Urinary bladder (tissue), 4 donors: ENCODE data around the gene LRCOL1. TPM values are rescaled to one million over a fixed set of nuclear protein-coding genes. Genes with fewer than 3 reads are reported as not detected.
A peak's percentile ranks its signal among the peaks of the same experiment; 100 is the strongest.

Experiments
- DNase-seq: peaks from one replicate; pipeline ENCODE4 v3.0.0-alpha.2; 2015; ENCODE audit errors: extremely low spot score
- H3K27ac ChIP-seq: one replicate; pipeline ENCODE4 v1.5.1; 2013; ENCODE audit warnings: low read depth, mild to moderate bottlenecking, moderate library complexity
- H3K36me3 ChIP-seq: one replicate; pipeline ENCODE4 v1.6.1; 2013; ENCODE audit warnings: mild to moderate bottlenecking, moderate library complexity; ENCODE audit not compliant: insufficient read depth
- H3K4me1 ChIP-seq: one replicate; pipeline ENCODE4 v1.6.1; 2013; ENCODE audit warnings: mild to moderate bottlenecking, moderate library complexity; ENCODE audit not compliant: insufficient read depth
- H3K4me3 ChIP-seq: one replicate; pipeline ENCODE4 v1.5.1; 2013; ENCODE audit warnings: low read depth, low read length
- WGBS: extraction: QIAGEN DNeasy Blood & Tissue Kit; methylation state at CpG from one replicate; pipeline ENCODE4 v1.1.7; 2013; 5-methylcytosine and 5-hydroxymethylcytosine counted together
- polyA plus RNA-seq: library from polyadenylated mRNA; stranded (reverse); fragments of 200-250 nt; gene quantifications from one replicate; pipeline ENCODE4 v1.2.3, GENCODE V29; 2013
- total RNA-seq: library from RNA; depleted of rRNA; stranded (reverse); fragments of >200 nt; gene quantifications from one replicate; pipeline ENCODE4 v1.2.3, GENCODE V29; 2014
- donor health status: healthy with polysubstance abuse.
- donor health status: healthy.

Gene LRCOL1
- total and polyA plus RNA-seq, 2 donors: 0.15 TPM; not detected in 1

GRCh38 chr12:132595183-132595582, 15.2 kb downstream of the LRCOL1 start:
- DNase-seq: no peak
- Histone ChIP-seq H3K4me1 (no peaks in the 10 kb centered on the region), H3K27ac (no peak overlapping the region), H3K36me3 (no peaks in the 10 kb centered on the region), H3K4me3 (no peak overlapping the region)
- 88% methylated on average over 11 of the region's 11 CpGs for WGBS

- peak; percentile 74 for DNase-seq
- no peaks in the 10 kb centered on the region for H3K4me1 ChIP-seq
- H3K4me3 ChIP-seq: no peak overlapping the region
- H3K36me3 ChIP-seq: no peaks in the 10 kb centered on the region
- 42% methylated on average over 11 of the region's 11 CpGs for WGBS
- H3K27ac ChIP-seq: no peak overlapping the region
Observed at GRCh38 chr12:132593938-132594358, 16.4 kb downstream of the LRCOL1 start.

GRCh38 chr12:132593521-132593920, 16.9 kb downstream of the LRCOL1 start:
- Histone ChIP-seq H3K4me1 (no peaks in the 10 kb centered on the region), H3K36me3 (no peaks in the 10 kb centered on the region), H3K27ac (no peak overlapping the region), H3K4me3 (no peak overlapping the region)
- WGBS: 82% methylated on average over 18 of the region's 18 CpGs
- no peak for DNase-seq

GRCh38 chr12:132593071-132593470, 17.3 kb downstream of the LRCOL1 start:
- 77% methylated on average over 21 of the region's 21 CpGs for WGBS
- no peak overlapping the region for H3K27ac ChIP-seq
- no peaks in the 10 kb centered on the region for H3K4me1 ChIP-seq
- no peak overlapping the region for H3K4me3 ChIP-seq
- no peaks in the 10 kb centered on the region for H3K36me3 ChIP-seq
- no peak for DNase-seq

- no peaks in the 10 kb centered on the region for H3K36me3 ChIP-seq
- no peaks in the 10 kb centered on the region for H3K4me1 ChIP-seq
- 85% methylated on average over 38 of the region's 38 CpGs for WGBS
- H3K4me3 ChIP-seq: no peak overlapping the region
- no peak for DNase-seq
- no peak overlapping the region for H3K27ac ChIP-seq
Observed at GRCh38 chr12:132592282-132592970, 18.0 kb downstream of the LRCOL1 start.

- Histone ChIP-seq H3K36me3 (no peaks in the 10 kb centered on the region), H3K4me1 (no peaks in the 10 kb centered on the region), H3K27ac (no peak overlapping the region), H3K4me3 (no peak overlapping the region)
- DNase-seq: no peak
- 92% methylated on average over 45 of the region's 45 CpGs for WGBS
Observed at GRCh38 chr12:132591107-132591935, 19.1 kb downstream of the LRCOL1 start.

- no peak for DNase-seq
- Histone ChIP-seq H3K4me3 (no peak overlapping the region), H3K36me3 (no peaks in the 10 kb centered on the region), H3K27ac (no peak overlapping the region), H3K4me1 (no peaks in the 10 kb centered on the region)
- WGBS: 81% methylated on average over 19 of the region's 19 CpGs
Observed at GRCh38 chr12:132588821-132589669, 21.3 kb downstream of the LRCOL1 start.

GRCh38 chr12:132588319-132588718, 22.1 kb downstream of the LRCOL1 start:
- H3K36me3 ChIP-seq: no peaks in the 10 kb centered on the region
- WGBS: 89% methylated on average over 6 of the region's 6 CpGs
- DNase-seq: no peak
- H3K4me3 ChIP-seq: no peak overlapping the region
- no peaks in the 10 kb centered on the region for H3K4me1 ChIP-seq
- no peak overlapping the region for H3K27ac ChIP-seq

- no peak for DNase-seq
- H3K4me1 ChIP-seq: no peaks in the 10 kb centered on the region
- no peak overlapping the region for H3K4me3 ChIP-seq
- 69% methylated on average over 3 of the region's 3 CpGs for WGBS
- no peak overlapping the region for H3K27ac ChIP-seq
- no peaks in the 10 kb centered on the region for H3K36me3 ChIP-seq
Observed at GRCh38 chr12:132587781-132588180, 22.6 kb downstream of the LRCOL1 start.

- no peaks in the 10 kb centered on the region for H3K4me1 ChIP-seq
- no peak overlapping the region for H3K27ac ChIP-seq
- no peak overlapping the region for H3K4me3 ChIP-seq
- H3K36me3 ChIP-seq: peaks cover 2% of the 10 kb centered on the region
- DNase-seq: no peak
- WGBS: 84% methylated on average over 18 of the region's 18 CpGs
Observed at GRCh38 chr12:132586929-132587328, 23.5 kb downstream of the LRCOL1 start.

- H3K27ac ChIP-seq: no peak overlapping the region
- peaks cover 2% of the 10 kb centered on the region for H3K36me3 ChIP-seq
- WGBS: 83% methylated on average over 24 of the region's 24 CpGs
- H3K4me1 ChIP-seq: no peaks in the 10 kb centered on the region
- H3K4me3 ChIP-seq: no peak overlapping the region
- DNase-seq: no peak
Observed at GRCh38 chr12:132585177-132585576, 25.2 kb downstream of the LRCOL1 start.

GRCh38 chr12:132584429-132584828, 26.0 kb downstream of the LRCOL1 start:
- Histone ChIP-seq H3K4me3 (no peak overlapping the region), H3K4me1 (no peaks in the 10 kb centered on the region), H3K27ac (no peak overlapping the region), H3K36me3 (peaks cover 2% of the 10 kb centered on the region)
- DNase-seq: no peak
- WGBS: 87% methylated on average over 14 of the region's 14 CpGs

GRCh38 chr12:132583736-132584135, 26.6 kb downstream of the LRCOL1 start:
- peak overlapping the region; percentile 31 for H3K4me3 ChIP-seq
- H3K27ac ChIP-seq: no peak overlapping the region
- 63% methylated on average over 29 of the region's 29 CpGs for WGBS
- peaks cover 2% of the 10 kb centered on the region for H3K36me3 ChIP-seq
- no peaks in the 10 kb centered on the region for H3K4me1 ChIP-seq
- DNase-seq: no peak
